Measurements from ENCODE around the gene MYH11.
A peak's percentile ranks its signal among the peaks of the same experiment; 100 is the strongest.
"Not testable (repeated sequence)": the region's sequence is repeated elsewhere in the genome, so short reads cannot be mapped to it uniquely, and the experiment has no call there.

The MYH11 gene

GRCh38 chr16:15876503-15876902 lies 19.7 kb upstream of the MYH11 start:
- DNase-seq (ENCODE audit: low read depth): no peak

- peak; percentile 66 for DNase-seq (ENCODE audit: low read depth)
Observed at GRCh38 chr16:15874745-15875314, 18.0 kb upstream of the MYH11 start.

DNA sequence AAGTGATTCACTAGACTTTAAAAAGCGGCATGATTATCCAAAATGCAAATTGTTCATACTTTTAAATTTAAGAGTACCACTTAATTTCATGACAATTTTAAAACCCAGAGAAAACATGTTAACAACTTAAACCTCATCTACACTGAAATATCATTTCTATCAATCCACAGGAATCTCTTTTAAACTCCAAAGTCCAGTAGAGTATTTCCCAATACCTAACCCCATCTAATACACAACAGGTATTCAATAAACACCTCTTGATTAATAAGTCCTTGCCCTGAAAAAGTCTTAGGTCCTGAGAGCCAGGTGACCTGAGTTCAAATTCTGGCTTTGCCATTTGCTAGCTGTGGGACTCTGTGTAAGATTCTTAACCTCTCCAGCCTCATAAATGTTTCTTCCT lies 16.9 kb upstream of the MYH11 start:
- no peak for DNase-seq (ENCODE audit: low read depth)

DNA sequence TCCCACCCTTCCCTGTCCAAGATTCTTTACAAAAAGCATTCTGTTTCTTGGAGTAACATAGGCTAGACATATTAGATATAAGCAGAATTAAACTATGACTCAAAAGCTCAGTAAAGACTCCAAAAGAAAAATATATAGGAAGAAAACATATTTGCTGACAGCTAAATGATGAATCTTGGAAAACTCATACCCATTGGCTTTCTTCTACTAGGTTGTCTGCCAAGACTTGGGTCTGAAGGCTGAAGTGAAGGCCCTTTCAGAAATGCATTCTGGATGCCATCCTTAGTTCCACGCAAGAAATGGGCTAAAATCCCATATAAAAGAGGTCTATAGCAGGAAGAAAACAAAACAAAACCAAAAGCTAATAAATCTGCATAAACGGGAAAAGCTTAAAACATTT lies 16.5 kb upstream of the MYH11 start:
- no peak for DNase-seq (ENCODE audit: low read depth)

DNA sequence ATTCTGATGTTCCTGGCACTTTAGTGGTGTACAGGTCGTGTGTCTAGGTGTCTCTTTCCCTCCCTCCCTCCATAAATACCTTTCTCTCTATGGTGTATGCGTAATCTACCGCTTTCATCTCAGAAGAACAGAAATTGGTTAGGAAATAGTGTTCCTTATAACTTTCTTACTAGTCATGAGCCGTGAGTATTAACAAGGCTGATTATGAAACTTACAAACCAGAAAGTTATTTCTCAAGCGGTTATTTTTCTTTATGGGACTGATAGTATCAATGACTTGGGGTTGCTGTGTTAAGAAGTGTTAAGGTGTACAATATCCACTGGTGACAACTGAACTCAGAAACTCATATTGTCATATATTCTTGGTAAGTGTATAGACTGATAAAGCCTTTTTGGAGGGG lies 13.2 kb upstream of the MYH11 start:
- DNase-seq (ENCODE audit: low read depth): no peak

GRCh38 chr16:15866451-15866850 lies 9.6 kb upstream of the MYH11 start:
- no peak for DNase-seq (ENCODE audit: low read depth)

GRCh38 chr16:15865742-15866141 lies 8.9 kb upstream of the MYH11 start:
- DNase-seq (ENCODE audit: low read depth): peak; percentile 56

DNA sequence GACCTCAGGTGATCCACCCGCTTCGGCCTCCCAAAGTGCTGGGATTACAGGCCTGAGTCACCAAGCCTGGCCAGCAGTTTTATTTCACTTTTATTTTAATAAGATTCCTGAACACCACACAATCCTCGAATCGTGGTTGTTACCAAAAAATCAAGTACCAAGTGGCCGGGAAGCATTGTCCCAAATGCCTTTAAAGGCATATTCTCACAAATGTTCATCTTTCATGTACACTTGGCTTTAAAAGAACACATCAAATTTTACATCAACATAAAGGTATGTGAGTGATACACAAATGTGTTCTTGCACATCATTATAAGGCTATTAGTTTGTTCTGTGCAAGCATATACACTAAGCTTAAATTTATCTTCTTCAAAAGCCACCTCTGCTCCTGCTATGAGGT lies 8.1 kb upstream of the MYH11 start:
- no peak for DNase-seq (ENCODE audit: low read depth)

DNA sequence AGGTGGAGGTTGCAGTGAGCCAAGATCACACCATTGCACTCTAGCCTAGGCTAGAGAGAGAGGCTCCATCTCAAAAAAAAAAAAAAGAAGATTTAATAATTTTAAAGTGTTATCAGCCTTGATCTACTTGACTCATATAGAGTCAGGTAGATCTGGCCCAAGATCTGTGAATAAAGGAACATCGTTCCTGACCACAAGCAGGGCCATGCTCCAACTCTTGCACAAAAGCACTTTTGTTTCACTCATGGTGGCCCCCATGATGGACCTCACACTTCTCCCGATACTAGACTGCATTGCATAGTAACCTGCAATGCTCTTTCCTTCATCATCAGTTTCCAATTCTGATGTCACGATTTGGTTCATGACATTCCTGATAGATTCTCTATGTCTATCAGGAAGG lies 5.2 kb upstream of the MYH11 start:
- DNase-seq (ENCODE audit: low read depth): no peak

GRCh38 chr16:15858921-15859668 lies 2.3 kb upstream of the MYH11 start:
- DNase-seq (ENCODE audit: low read depth): no peak

DNA sequence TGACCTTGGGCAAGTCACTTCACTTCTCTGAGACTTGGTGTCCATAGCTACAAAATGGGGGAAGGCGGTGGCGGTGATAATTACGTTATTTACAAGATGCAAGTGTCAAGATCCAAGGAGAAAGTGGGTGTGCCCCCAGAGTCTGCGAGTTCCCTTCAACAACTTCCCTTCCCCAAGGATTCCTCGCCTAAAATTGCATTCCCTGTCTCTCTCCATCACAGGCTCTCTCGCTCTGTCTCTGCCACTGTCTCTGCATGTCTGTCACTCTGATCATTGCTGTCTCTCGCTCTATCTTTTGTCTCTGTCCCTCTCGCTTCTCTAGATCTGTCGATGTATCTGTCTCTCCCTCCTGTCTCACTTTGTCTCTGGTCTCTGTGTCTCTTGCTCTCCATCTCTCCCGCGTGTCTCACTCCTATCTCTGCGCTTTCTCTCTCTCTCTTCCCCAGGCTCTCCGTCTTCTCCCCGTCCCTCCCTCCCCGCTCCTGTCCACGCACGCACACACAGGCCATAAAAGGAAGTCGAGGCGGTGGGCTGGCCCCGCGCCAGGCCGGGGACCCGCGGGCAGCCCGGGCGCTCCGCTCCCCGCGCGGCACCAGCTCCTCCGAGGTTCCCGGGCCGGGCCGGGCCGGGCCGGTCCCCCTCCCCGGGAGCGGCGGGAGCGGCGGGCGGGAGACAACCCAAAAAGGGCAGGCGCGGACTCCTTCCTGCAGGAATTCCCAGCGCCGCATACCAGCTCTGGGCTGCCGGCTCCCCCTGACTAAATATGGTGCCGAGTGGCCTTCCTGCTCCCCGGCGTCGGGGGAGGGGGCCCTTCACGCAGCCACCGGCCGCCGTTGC lies 1.1 kb upstream of the MYH11 start:
- no peak for DNase-seq (ENCODE audit: low read depth)

DNA sequence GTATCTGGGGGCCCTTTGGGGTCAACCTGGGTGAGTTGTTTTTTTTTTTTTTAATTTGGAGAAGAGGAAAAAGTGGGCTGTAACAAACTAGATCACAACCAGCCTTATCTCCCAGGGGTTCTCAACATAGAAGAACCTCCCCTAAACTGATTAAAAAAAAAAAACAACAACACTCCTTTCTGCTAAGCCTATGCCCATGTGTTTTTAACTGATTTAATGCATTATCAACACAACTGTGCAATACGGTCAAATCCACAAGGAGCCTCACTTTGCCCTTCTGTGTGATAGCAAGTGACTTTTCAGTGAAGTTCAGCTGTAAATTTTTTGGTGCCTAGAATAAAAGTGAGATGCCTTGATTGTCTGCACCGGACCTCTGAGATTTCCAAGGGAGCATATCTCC lies 646 bp downstream of the MYH11 start:
- no peak for DNase-seq (ENCODE audit: low read depth)

GRCh38 chr16:15855704-15856003 lies 1.2 kb downstream of the MYH11 start:
- DNase-seq (ENCODE audit: low read depth): no peak

GRCh38 chr16:15854906-15855703 lies 1.7 kb downstream of the MYH11 start:
- no peak for DNase-seq (ENCODE audit: low read depth)

- DNase-seq (ENCODE audit: low read depth): no peak
Observed at GRCh38 chr16:15854061-15854460, 2.8 kb downstream of the MYH11 start.

DNA sequence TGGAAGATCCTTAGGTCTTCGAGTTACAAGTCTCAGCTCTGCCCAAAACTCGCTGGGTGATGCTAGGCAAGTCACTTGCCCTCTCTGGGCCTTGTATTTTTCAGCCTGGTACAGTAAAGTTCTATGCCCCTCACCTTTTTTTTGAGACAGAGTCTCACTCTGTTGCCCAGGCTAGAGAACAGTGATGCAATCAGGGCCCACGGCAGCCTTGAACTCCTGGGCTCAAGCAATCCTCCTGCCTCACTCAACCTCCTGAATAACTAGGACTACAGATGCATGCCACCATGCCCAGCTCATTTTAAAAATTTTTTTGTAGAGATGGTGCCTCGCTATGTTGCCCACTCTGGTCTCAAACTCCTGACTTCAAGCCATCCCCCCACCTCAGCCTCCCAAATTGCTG lies 3.8 kb downstream of the MYH11 start:
- no peak for DNase-seq (ENCODE audit: low read depth)

- not testable (repeated sequence) for DNase-seq (ENCODE audit: low read depth)
Observed at GRCh38 chr16:15850555-15850954, 6.3 kb downstream of the MYH11 start.

- no peak for DNase-seq (ENCODE audit: low read depth)
Observed at GRCh38 chr16:15849209-15849981, 7.4 kb downstream of the MYH11 start.

DNA sequence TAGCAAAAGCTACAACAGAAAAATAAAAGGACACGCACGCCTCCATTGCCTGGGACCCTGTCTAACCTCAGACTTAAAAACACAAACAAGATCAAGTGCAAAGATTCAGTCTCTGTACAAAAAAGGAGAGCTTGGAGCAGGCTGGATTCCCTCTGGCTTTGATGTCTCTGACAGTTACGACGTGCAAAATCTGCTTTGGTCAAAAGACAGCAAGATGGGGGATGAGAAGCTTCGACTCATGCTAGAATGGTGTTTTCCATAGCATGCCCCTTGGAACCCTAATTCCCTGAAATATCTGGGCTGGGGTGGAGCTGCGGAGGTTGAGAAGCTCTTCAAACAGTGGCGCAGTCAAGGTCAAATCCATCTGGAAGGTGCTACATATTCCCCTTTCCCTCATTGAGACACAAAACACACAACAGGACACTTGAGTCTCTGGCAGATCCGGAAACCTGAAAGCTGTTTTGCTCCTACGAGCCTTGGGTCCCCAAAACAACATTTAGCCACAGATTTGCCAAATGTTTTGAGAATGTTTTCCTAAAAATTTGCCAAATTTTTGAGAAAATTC lies 9.1 kb downstream of the MYH11 start:
- DNase-seq (ENCODE audit: low read depth): no peak

DNA sequence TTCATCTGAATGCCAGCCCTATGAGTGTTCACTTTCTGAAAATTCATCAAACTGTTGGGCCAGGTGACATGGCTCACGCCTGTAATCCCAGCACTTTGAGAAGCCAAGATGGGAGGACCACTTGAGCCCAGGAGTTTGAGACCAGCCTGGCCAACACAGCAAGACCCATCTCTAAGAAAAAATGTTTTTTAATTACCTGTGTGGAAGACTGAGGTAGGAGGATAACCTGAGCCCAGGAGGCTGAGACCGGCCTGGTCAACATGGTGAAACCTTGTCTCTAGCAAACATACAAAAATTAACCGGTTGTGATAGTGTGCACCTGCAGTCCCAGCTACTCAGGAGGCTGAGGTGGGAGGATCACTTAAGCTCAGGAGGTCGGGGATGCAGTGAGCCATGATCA lies 10.3 kb downstream of the MYH11 start:
- no peak for DNase-seq (ENCODE audit: low read depth)

DNA sequence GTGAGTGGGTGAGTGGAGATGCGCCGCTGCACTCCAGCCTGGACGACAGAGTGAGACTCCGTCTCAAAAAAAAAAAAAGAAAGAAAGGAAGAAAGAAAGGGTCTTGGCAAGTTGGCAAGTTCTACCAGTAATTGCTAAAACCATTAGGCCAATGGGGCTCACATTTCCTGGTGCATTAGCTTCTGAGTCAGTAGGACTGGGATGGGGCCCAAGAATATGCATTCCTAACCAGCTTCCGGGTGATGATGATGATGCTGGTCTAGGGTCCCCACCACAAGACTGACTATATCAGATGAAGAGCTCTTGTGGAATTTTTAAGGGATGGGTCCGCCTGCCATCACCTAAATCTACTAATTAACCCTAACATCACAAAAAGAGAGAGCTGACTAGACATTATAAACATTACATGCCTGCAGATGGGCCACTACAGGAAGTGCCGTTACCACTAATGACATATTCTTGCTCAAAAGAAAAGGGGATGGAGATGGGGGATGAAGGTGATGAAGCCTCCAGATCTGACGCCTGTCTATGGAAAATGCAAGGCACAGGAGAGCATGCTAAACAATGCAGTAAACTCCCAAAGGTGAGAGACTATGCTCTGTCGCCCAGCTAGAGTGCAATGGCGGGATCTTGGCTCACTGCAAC lies 13.1 kb downstream of the MYH11 start:
- DNase-seq (ENCODE audit: low read depth): no peak

All from fibroblast of the conjunctiva (primary cell).